GM19455 (cell line): ENCODE data around the gene SMARCAD1.

Source experiments
- ATAC-seq: cut with Tn5 transposase; IDR thresholded peaks from one replicate; pipeline ENCODE4 v1.9.1; 2021; ENCODE audit not compliant: unreplicated experiment

The SMARCAD1 gene

GRCh38 chr4:94228493-94229216, 21.0 kb downstream of the SMARCAD1 start:
- ATAC-seq: no peak

- ATAC-seq: no peak
Observed at GRCh38 chr4:94232519-94232918, 24.9 kb downstream of the SMARCAD1 start.

- no peak for ATAC-seq
Observed at GRCh38 chr4:94235825-94236224, 28.2 kb downstream of the SMARCAD1 start.

GRCh38 chr4:94237271-94237670, 29.6 kb downstream of the SMARCAD1 start:
- ATAC-seq: no peak

- no peak for ATAC-seq
Observed at GRCh38 chr4:94238160-94238559, 30.5 kb downstream of the SMARCAD1 start.

GRCh38 chr4:94240384-94240783, 32.7 kb downstream of the SMARCAD1 start:
- ATAC-seq: no peak

- ATAC-seq: no peak
Observed at GRCh38 chr4:94244087-94244828, 36.6 kb downstream of the SMARCAD1 start.

GRCh38 chr4:94244829-94245185, 37.1 kb downstream of the SMARCAD1 start:
- ATAC-seq: no peak

- no peak for ATAC-seq
Observed at GRCh38 chr4:94251094-94251493, 43.4 kb downstream of the SMARCAD1 start.

- no peak for ATAC-seq
Observed at GRCh38 chr4:94253036-94253435, 45.4 kb downstream of the SMARCAD1 start.

GRCh38 chr4:94256144-94256783, 48.6 kb downstream of the SMARCAD1 start:
- ATAC-seq: no peak

- ATAC-seq: no peak
Observed at GRCh38 chr4:94256828-94257227, 49.2 kb downstream of the SMARCAD1 start.

GRCh38 chr4:94262163-94263016, 54.7 kb downstream of the SMARCAD1 start:
- ATAC-seq: no peak

GRCh38 chr4:94267037-94267436, 59.4 kb downstream of the SMARCAD1 start:
- ATAC-seq: no peak

- ATAC-seq: no peak
Observed at GRCh38 chr4:94271248-94271647, 63.6 kb downstream of the SMARCAD1 start.

GRCh38 chr4:94274912-94275311, 67.2 kb downstream of the SMARCAD1 start:
- ATAC-seq: no peak

GRCh38 chr4:94276204-94276603, 68.5 kb downstream of the SMARCAD1 start:
- no peak for ATAC-seq

- no peak for ATAC-seq
Observed at GRCh38 chr4:94277534-94277933, 69.9 kb downstream of the SMARCAD1 start.

GRCh38 chr4:94278781-94279180, 71.1 kb downstream of the SMARCAD1 start:
- ATAC-seq: no peak

GRCh38 chr4:94284889-94285288, 77.2 kb downstream of the SMARCAD1 start:
- ATAC-seq: no peak

GRCh38 chr4:94285666-94286065, 78.0 kb downstream of the SMARCAD1 start:
- ATAC-seq: no peak
